Stimulated activated CD4-positive, alpha-beta T cell treated with anti-CD3 and anti-CD28 coated beads, TNF-alpha, amount 100 ng/mL, for 24 hours (primary cell): ENCODE measurements around the gene PDE4B.
"Not testable (repeated sequence)": the region's sequence is repeated elsewhere in the genome, so short reads cannot be mapped to it uniquely, and the experiment has no call there.

ENCODE experiments used
- DNase-seq, 3 experiments: peaks; one replicate each; pipeline ENCODE4 v3.0.0-alpha.2; 2020; ENCODE audit warnings: low read depth in 3 of 3

PDE4B gene

GRCh38 chr1:66311628-66312027, 518.9 kb downstream of the PDE4B start:
- no peak for DNase-seq

DNA sequence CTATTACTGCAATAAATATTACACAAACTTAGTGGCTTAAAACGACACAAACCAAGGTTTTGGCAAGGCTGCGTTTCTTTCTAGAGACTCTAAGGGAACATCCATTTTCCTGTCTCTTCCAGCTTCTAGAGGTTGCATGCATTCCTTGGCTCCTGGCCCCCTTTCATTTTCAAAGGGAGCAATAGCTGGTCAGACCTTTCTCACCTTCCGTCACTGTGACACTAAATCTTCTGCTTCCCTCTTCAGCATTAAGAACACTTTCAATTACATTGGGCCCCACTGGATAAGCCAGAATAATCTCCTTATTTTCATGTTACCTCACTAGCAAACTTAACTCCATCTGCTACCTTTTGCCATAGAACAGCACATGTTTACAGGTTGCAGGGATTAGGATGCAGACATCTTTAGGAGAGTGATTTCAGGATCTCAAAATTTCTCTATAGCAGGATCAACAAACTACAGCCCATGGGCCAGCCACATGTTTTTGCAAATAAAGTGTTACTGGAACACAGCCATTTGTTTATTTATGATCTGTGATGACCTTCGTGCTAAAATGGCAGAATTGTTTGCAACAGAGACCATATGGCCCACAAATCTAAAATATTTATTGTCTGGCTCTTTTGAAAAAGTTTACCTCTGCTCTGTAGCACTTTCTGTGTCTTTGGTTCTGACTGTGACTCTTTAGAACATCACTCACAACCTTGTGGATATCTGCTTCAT, 519.7 kb downstream of the PDE4B start:
- DNase-seq, result no peak

- no peak for DNase-seq
Observed at GRCh38 chr1:66313429-66313828, 520.7 kb downstream of the PDE4B start.

DNA sequence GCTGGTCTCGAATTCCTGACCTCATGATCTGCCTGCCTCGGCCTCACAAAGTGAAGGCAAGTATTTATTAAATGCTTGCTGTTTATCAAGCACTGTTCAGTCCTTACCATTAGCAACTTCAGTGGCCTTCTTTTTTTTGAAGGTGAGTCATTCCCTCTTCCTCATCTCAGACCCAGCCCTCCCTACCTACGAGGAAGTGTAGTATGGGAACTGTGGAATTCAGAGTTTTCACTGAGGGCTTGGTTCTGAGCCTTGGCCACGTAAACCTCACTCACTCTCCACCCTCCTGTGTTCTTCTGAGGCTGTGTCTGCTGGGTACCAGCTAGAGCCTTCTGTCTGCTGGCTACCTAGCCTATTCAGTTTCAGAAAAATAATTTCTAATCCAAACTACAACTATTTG, 523.0 kb downstream of the PDE4B start:
- DNase-seq, result no peak

GRCh38 chr1:66316464-66317247, 524.0 kb downstream of the PDE4B start:
- DNase-seq, result no peak

DNA sequence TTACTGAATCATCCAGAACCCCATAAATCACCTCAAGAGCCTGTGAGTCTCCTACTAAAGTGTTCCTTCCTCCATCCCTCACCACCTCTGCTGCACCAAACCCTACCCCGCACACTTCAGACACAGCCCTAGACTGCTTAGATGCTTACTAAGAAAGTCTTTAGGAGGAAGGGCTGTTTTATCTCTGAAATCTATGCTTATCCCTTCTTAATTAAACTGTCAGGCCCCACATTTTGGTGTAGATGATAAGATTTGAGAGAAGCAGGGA, 524.5 kb downstream of the PDE4B start:
- DNase-seq, result no peak

GRCh38 chr1:66320231-66320630, 527.5 kb downstream of the PDE4B start:
- no peak for DNase-seq

GRCh38 chr1:66322462-66322861, 529.8 kb downstream of the PDE4B start:
- not testable (repeated sequence) for DNase-seq

GRCh38 chr1:66323958-66324625, 531.4 kb downstream of the PDE4B start:
- DNase-seq, result no peak

GRCh38 chr1:66325594-66326380, 533.1 kb downstream of the PDE4B start:
- no peak for DNase-seq

- no peak for DNase-seq
Observed at GRCh38 chr1:66326867-66327266, 534.2 kb downstream of the PDE4B start.

- DNase-seq, result no peak
Observed at GRCh38 chr1:66327588-66327987, 534.9 kb downstream of the PDE4B start.

GRCh38 chr1:66328896-66329295, 536.2 kb downstream of the PDE4B start:
- no peak for DNase-seq

DNA sequence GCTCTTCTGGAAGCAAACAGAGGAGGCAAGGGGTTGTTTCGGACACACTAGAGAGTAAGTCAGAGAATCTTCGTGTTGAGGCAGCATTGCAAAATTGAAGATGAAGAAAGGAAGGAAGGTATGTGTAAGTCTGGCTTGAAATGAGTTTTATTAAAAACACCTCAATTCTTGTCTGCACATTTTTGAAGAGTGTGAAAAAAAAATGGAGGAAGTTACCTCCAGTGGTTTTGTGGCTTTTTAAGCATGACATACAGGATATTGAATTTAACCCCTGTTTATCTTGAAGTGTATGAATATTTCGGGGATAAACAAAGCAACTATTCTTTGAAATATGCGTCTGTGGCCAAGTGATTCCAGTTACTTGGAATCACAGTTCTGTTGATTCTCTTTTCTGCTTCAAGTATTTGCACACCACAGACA, 538.0 kb downstream of the PDE4B start:
- no peak for DNase-seq

- DNase-seq, result peak in 1 of 3 experiments; percentile 33
Observed at GRCh38 chr1:66331658-66332547, 539.2 kb downstream of the PDE4B start.

DNA sequence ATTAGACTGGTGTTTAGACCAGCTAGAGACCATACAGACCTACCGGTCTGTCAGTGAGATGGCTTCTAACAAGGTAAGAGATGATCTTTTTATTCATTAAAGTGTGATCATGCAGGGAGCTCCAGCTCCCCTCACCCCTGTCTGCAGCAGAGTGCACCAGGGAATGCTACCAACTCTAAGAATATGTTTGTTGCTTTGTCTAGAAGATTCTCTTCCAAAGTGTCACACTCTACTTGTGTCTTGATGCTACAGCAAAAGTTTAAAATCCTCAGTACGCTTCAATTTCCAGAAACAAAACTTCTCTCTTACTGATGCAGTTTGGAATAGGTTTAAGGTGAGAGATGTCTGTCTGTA, 539.8 kb downstream of the PDE4B start:
- no peak for DNase-seq

GRCh38 chr1:66333466-66334199, 540.9 kb downstream of the PDE4B start:
- DNase-seq, result no peak

DNA sequence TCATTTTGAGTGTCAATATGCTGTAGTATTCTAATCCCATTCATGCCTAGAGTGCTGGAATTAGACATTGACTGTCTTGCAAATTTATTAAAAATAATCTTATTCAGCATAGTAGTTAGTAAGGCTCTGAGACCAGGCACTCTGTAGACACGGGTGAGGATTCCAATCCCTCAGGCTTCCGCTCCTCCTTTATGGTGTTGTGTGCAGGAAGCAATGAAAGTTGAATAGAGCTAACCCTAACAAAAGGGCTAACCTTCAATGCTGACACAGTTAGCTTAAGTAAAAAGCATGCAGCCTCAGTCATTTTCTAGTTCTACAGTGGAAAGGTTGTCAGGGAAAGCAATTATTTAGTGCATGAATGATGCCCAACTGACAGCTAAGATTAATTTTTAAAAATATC, 541.6 kb downstream of the PDE4B start:
- no peak for DNase-seq

DNA sequence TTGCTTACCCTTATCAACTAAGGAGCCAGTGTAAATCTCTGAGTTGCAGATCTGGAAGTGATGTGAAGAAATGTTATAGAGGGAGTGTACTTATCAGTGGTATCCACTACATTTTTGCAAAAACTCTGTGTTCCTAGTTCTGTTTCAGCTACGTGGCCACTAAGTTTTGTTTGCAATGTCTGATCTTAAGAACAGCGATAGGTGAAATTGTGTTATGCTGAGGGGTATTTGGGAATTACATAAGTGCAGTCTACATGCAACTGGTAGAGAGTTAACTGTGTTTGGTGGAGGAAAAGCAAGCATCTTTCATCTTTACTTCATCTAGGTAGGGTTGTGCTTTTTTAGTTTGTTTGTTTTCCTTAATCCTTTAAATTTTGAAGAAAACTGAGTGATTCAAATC, 542.4 kb downstream of the PDE4B start:
- no peak for DNase-seq

DNA sequence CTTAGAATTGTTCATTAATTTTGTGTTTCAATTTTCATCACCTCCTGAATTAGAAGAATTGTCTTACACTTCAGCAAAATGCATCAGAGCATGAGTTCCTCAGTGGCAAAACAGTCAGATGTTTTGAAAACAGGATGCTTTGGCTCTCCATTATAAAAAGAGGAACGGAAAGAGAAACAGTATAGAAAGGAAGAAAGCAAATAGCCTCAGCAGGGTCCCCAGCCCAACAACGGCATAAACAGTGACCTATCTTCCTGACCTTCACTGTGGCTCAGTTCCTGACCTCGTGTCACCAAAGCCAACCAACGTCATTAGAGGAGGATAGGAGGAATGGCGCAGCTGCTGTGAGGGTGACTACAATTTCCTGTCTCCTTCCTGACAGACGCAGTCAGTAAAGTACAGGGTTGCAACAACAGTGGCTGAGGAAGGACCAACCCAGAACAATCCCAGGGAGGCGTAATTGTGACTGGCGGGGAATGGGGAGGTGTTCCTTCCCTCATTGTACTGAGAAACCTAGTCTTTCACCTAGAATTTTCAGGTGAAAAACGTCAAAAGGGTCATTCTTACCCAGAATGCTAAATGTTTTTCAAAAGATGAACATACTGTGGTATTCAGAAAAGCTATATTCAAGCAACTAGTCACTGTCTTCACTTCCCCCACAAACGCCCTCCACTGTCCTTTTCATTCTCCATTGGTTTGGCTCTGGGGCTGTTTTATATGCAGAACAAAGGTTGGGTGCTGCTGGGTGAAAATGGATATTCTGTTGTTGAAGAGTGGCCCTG, 543.4 kb downstream of the PDE4B start:
- DNase-seq, result peak; percentile 36 to 58 (median 48)
